Measurements from ENCODE around the gene MIDN. TPM values are rescaled to one million over a fixed set of nuclear protein-coding genes. Genes with fewer than 3 reads are reported as not detected.

The MIDN gene
- total RNA-seq, 1 experiment from 2014 or later = 118 TPM

GRCh38 chr19:1234051-1234954 lies 14.1 kb upstream of the MIDN start:
- CTCF ChIA-PET = interaction anchor here (0.7 kb wide), 1 partner anchor 11 kb away, joined by 4 read pairs; no protein-coding TSS in a partner anchor
- Histone ChIP-seq H3K27ac (ENCODE audit: low read length) (no peak overlapping the region), H3K27me3 (ENCODE audit: control insufficient read depth, insufficient read depth, low read length) (no peaks in the 10 kb centered on the region), H3K36me3 (ENCODE audit: control insufficient read depth, insufficient read depth, low read length) (no peaks in the 10 kb centered on the region), H3K4me3 (ENCODE audit: low read depth in 2 of 2, low read length in 2 of 2) (no peak overlapping the region), H3K4me1 (ENCODE audit: control insufficient read depth, insufficient read depth, low read length) (peaks cover 25% of the 10 kb centered on the region), H3K9me3 (ENCODE audit: control insufficient read depth, insufficient read depth, low read depth, low read length) (no peaks in the 10 kb centered on the region)
- in situ Hi-C loops (cut with HindIII; ENCODE audit: low pct_unique_long_range_greater_than_20kb, low sequenced_read_pairs) = no loop called here
- intact Hi-C loops (cut with micrococcal nuclease; ENCODE audit: unreplicated experiment) = no loop called here
- ATAC-seq (no peak), DNase-seq (ENCODE audit: low read depth, low spot score) (no peak)
- POLR2A ChIA-PET = no interaction called here
- no TSS peak for BruUV-seq (replicated peaks)
- TF ChIP-seq POLR2AphosphoS5 (IDR thresholded peaks at IDR 0.05; ENCODE audit: low read depth, low read length) (no peak), REST (IDR thresholded peaks at IDR 0.05; ENCODE audit: insufficient read depth in 1 of 2, low read depth in 2 of 2, low read length in 1 of 2) (no peak), CTCF (IDR thresholded peaks at IDR 0.05) (no peak), TCF7L2 (IDR thresholded peaks at IDR 0.05; ENCODE audit: low read depth, low read length) (no peak), SIN3A (IDR thresholded peaks at IDR 0.05; ENCODE audit: borderline replicate concordance, insufficient read depth, low read depth, low read length) (no peak)

- Histone ChIP-seq H3K27ac (ENCODE audit: low read length) (no peak overlapping the region), H3K4me3 (ENCODE audit: low read depth in 2 of 2, low read length in 2 of 2) (no peak overlapping the region), H3K27me3 (ENCODE audit: control insufficient read depth, insufficient read depth, low read length) (no peaks in the 10 kb centered on the region), H3K36me3 (ENCODE audit: control insufficient read depth, insufficient read depth, low read length) (no peaks in the 10 kb centered on the region), H3K4me1 (ENCODE audit: control insufficient read depth, insufficient read depth, low read length) (peaks cover 27% of the 10 kb centered on the region), H3K9me3 (ENCODE audit: control insufficient read depth, insufficient read depth, low read depth, low read length) (no peaks in the 10 kb centered on the region)
- intact Hi-C loops (cut with micrococcal nuclease; ENCODE audit: unreplicated experiment) (no loop called here), in situ Hi-C loops (cut with HindIII; ENCODE audit: low pct_unique_long_range_greater_than_20kb, low sequenced_read_pairs) (no loop called here)
- ATAC-seq = no peak
- no TSS peak for BruUV-seq (replicated peaks)
- TF ChIP-seq CTCF (IDR thresholded peaks at IDR 0.05) (no peak), REST (IDR thresholded peaks at IDR 0.05; ENCODE audit: insufficient read depth in 1 of 2, low read depth in 2 of 2, low read length in 1 of 2) (no peak), TCF7L2 (IDR thresholded peaks at IDR 0.05; ENCODE audit: low read depth, low read length) (no peak), SIN3A (IDR thresholded peaks at IDR 0.05; ENCODE audit: borderline replicate concordance, insufficient read depth, low read depth, low read length) (no peak), POLR2AphosphoS5 (IDR thresholded peaks at IDR 0.05; ENCODE audit: low read depth, low read length) (no peak)
- CTCF ChIA-PET = interaction anchor here (0.7 kb wide), 1 partner anchor 12 kb away, joined by 4 read pairs; no protein-coding TSS in a partner anchor
- POLR2A ChIA-PET = no interaction called here
- no peak for DNase-seq (ENCODE audit: low read depth, low spot score)
These were observed 13.4 kb upstream of the MIDN start for GRCh38 chr19:1234955-1235380.

Measured in Panc1 (cell line).